ENCODE results near the gene HDAC9.

Gene HDAC9

DNA sequence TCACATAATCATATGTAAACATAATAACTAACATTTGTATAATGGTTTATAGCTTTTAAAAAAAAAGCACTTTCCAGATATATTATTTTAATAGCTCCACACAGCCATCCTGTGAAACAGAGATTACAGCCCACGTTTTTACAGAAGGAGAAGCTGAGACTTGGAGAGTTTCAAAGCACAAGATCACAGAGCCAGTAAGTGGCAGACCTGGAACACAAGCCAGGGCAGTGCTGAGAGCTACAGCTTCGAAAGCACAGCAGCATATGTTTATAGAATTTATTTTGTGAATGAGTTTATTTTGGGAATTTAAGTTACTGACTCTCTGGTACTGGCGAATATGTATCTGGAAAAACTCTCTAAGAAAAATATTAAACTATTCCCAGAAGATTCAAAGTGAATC is 149.4 kb downstream of the HDAC9 start:
- DNase-seq (ENCODE audit: insufficient read length, low spot score) (no peak), FAIRE-seq (no peak)
- TF ChIP-seq, protein P1, sequence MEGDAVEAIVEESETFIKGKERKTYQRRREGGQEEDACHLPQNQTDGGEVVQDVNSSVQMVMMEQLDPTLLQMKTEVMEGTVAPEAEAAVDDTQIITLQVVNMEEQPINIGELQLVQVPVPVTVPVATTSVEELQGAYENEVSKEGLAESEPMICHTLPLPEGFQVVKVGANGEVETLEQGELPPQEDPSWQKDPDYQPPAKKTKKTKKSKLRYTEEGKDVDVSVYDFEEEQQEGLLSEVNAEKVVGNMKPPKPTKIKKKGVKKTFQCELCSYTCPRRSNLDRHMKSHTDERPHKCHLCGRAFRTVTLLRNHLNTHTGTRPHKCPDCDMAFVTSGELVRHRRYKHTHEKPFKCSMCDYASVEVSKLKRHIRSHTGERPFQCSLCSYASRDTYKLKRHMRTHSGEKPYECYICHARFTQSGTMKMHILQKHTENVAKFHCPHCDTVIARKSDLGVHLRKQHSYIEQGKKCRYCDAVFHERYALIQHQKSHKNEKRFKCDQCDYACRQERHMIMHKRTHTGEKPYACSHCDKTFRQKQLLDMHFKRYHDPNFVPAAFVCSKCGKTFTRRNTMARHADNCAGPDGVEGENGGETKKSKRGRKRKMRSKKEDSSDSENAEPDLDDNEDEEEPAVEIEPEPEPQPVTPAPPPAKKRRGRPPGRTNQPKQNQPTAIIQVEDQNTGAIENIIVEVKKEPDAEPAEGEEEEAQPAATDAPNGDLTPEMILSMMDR (IDR thresholded peaks at IDR 0.05; ENCODE audit: insufficient read depth, missing control alignments) = no peak

DNA sequence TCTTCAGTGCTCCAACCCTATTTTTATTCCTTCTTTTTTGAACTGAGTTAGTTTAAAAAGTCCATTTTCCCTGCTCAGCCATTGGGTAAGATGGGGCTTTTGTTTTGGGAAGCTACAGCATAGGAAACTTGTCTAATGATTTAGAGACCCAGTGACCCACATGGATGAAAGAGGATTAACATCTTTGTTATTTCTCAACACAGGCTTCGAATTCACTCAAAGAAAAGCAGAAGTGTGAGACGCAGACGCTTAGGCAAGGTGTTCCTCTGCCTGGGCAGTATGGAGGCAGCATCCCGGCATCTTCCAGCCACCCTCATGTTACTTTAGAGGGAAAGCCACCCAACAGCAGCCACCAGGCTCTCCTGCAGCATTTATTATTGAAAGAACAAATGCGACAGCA is 152.0 kb downstream of the HDAC9 start:
- FAIRE-seq = no peak
- DNase-seq (ENCODE audit: insufficient read length, low spot score) = no peak
- TF ChIP-seq, protein P1 (IDR thresholded peaks at IDR 0.05; ENCODE audit: insufficient read depth, missing control alignments) = no peak

DNA sequence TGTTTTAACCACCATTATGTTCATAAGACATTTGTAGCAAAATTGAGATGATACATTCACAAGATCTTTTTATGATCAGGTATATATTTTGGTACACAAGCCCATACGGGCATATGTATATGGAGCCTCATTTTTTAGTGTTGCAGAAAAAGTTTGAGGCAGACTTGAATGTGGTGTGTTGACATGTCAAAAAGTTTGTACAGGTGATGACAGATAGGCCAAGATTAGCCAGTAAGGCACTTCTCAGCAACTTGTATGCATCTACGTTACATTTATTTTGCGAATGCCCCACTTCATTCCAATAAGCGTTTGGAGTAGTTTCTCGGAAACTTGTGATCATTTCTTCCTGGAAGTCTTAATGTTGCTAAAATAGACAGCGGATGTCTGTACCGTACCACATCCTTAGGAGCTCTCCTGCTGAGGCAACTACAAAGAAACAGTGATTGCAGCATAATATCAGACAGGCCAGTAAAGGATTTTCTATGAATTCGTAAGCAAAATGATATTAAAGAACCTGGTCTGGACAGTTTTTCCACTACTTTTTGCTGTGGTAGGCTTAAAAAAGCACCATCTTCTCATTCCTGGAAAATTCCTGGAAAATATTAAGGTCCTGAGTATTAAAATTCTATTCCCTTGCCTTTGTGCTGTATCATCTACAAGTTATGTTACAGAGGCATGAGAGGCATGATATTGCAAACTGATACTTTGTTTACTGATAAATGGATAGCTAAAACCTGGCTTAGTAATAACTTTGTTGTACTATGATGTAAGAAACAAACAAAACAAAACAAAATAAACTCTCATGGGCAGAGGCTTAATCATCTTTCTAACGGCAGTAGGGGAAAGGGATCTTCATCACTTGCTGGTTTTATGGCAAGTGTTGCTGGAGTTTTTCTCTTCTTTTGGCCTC is 153.6 kb downstream of the HDAC9 start:
- no peak for FAIRE-seq
- DNase-seq (ENCODE audit: insufficient read length, low spot score) = no peak
- TF ChIP-seq, protein P1 (IDR thresholded peaks at IDR 0.05; ENCODE audit: insufficient read depth, missing control alignments) = no peak

DNA sequence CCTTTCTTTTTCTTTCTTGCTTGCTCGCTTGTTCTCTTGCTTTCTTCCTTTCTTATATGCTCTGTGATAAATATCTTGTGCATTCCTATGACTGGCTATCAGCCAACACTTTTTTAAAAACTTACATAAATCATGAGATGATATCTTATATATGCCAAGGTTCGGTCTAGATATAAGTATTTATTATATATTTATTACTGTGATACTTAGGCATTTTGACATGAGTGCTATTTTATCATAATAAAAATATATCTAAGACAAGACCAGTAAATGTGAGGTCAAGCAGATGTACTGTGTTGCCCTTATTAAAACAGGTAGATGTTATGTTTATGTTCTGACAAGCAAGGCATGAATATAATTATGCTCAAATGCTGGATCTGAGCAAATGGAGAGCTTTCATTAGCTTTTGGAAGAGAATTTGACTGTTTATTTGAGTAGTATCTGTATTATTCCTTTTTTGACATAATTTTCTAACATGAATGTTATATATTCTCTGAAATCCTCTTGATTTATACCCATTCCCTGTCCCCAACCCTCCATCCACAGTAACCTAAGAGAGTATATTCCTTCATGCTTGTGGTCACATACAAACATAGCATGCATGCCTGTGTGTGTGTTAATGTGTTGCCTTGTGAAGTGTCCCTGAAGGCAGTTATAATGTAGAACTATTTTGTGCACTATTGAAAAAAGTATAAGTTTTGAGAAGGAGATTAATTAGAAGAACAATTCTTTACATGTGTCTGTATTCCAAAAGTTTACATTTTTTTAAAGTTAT is 158.0 kb downstream of the HDAC9 start:
- no peak for FAIRE-seq
- DNase-seq (ENCODE audit: insufficient read length, low spot score) = no peak

DNA sequence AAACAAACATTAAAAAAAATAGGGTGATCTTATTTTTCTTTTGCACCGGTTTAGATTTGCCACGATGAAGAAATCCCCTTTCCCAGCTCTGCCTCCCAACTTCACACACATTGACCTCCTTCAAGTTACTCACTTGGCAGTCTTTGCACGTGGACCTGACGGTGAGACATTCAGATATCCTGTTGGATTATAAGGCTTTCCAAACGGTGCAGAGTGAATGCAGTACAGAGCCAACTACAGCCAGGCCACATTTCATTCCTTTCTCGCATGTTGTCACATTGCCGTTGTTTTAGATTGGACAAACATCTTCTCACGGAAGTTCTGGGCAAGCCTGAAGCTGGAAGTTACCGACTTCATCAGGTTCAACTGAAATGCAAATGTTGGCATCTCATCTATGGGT is 159.2 kb downstream of the HDAC9 start:
- FAIRE-seq (no peak), DNase-seq (ENCODE audit: insufficient read length, low spot score) (no peak)
- TF ChIP-seq, protein P1 (IDR thresholded peaks at IDR 0.05; ENCODE audit: insufficient read depth, missing control alignments) = no peak

More for the DNA sequence above, 158.0 kb downstream of the HDAC9 start:
- TF ChIP-seq, protein P1 (IDR thresholded peaks at IDR 0.05; ENCODE audit: insufficient read depth, missing control alignments) = no peak

DNA sequence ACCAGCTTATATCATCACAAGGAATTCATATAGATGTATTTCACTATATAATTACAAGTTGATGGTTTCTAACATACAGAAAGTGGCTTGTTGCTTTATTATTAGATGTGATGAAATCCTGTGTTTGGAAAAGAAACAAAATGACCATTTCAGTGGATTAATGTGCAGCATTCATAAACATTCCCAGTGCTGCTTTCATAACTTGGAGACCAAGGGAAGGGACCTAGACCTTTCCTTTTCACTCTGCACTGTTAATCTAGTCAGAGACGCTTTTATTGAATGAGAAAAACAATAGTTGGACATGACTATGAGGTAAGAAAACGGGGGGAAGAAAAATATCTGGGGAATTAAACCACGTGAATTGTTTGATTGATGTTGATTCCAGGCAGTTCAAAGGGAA is 160.0 kb downstream of the HDAC9 start:
- TF ChIP-seq, protein P1 (IDR thresholded peaks at IDR 0.05; ENCODE audit: insufficient read depth, missing control alignments) = no peak
- no peak for FAIRE-seq
- DNase-seq (ENCODE audit: insufficient read length, low spot score) = no peak
